ENCODE data around the gene NEAT1.

DNA sequence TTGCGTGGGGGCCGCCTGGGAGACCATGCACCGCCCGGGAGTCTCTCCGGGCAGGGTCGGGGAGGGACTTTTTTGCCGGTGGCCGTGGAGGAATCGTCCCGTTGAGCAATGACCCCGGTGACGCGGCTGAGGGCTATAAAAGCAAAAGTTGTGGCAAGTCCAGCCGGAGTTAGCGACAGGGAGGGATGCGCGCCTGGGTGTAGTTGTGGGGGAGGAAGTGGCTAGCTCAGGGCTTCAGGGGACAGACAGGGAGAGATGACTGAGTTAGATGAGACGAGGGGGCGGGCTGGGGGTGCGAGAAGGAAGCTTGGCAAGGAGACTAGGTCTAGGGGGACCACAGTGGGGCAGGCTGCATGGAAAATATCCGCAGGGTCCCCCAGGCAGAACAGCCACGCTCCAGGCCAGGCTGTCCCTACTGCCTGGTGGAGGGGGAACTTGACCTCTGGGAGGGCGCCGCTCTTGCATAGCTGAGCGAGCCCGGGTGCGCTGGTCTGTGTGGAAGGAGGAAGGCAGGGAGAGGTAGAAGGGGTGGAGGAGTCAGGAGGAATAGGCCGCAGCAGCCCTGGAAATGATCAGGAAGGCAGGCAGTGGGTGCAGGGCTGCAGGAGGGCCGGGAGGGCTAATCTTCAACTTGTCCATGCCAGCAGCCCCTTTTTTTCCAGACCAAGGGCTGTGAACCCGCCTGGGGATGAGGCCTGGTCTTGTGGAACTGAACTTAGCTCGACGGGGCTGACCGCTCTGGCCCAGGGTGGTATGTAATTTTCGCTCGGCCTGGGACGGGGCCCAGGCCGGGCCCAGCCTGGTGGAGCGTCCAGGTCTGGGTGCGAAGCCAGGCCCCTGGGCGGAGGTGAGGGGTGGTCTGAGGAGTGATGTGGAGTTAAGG, at the start of gene NEAT1:
- TF ChIP-seq EZH2phosphoT487 (IDR thresholded peaks at IDR 0.05; ENCODE audit: insufficient read depth, low read depth) (peak; percentile 66; the same call in 1 of the 2 replicates), EZH2 (IDR thresholded peaks at IDR 0.05; ENCODE audit: insufficient read depth, poor library complexity, severe bottlenecking) (no peak)
